ENCODE measurements around the gene SUMO4.

Gene SUMO4

DNA sequence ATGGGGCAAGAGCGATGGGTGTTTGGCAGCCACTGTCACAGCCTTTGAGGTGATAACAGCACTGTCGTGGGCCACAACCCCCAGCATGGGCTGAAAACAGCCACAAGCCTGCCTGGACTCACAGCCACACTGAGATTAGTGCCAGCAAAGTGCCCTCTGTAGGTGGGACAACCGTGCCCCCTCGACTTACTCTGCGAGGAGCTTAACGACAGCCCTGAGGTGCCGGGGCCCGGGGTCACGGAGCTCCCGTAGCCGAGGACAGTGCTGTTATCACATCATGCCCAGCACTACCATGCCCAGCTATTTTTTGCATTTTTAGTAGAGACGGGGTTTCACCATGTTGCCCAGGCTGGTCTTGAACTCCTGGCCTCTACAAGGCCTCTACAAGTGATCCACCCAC lies 36.6 kb downstream of the SUMO4 start:
- TF ChIP-seq, protein P1, sequence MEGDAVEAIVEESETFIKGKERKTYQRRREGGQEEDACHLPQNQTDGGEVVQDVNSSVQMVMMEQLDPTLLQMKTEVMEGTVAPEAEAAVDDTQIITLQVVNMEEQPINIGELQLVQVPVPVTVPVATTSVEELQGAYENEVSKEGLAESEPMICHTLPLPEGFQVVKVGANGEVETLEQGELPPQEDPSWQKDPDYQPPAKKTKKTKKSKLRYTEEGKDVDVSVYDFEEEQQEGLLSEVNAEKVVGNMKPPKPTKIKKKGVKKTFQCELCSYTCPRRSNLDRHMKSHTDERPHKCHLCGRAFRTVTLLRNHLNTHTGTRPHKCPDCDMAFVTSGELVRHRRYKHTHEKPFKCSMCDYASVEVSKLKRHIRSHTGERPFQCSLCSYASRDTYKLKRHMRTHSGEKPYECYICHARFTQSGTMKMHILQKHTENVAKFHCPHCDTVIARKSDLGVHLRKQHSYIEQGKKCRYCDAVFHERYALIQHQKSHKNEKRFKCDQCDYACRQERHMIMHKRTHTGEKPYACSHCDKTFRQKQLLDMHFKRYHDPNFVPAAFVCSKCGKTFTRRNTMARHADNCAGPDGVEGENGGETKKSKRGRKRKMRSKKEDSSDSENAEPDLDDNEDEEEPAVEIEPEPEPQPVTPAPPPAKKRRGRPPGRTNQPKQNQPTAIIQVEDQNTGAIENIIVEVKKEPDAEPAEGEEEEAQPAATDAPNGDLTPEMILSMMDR (IDR thresholded peaks at IDR 0.05; ENCODE audit: low read length, missing control alignments) = no peak
- no peak for DNase-seq (ENCODE audit: low read depth)
- no peak overlapping the region for H3K4me3 ChIP-seq (replicated peaks; ENCODE audit: low read depth, low read length)

DNA sequence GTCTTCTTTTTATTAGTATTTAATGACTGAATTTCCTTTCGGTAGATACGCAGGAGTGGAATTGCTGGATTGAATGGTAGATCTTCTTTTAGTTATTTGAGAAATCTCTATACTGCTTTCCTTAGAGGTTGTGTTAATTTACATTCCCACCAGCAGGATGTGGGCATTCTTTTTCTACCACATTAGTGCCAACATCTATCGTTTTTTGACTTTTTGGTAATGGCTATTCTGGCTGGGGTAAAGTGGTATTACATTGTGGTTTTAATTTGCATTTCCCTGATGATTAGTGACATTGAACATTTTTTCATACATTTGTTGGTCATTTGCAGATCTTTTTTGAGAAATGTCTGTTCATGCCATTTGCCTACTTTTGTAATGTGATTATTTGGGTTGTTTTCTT lies 37.1 kb downstream of the SUMO4 start:
- H3K4me3 ChIP-seq (replicated peaks; ENCODE audit: low read depth, low read length) = no peak overlapping the region
- no peak for DNase-seq (ENCODE audit: low read depth)
- TF ChIP-seq, protein P1 (IDR thresholded peaks at IDR 0.05; ENCODE audit: low read length, missing control alignments) = no peak

DNA sequence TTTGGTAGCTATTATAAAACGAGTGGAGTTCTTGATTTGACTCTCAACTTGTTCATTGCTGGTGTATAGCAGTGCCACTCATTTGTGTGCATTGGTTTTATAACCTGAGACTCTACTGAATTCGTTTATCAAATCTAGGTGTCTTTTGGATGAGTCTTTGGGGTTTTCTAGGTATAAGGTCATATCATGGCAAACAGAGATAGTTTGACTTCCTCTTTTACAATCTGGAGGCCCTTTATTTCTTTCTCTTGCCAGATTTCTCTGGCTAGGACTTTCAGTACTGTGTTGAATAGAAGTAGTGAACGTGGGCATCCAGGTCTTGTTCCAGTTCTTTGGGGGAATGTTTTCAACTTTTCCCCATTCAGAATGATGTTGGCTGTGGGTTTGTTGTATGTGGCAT lies 38.8 kb downstream of the SUMO4 start:
- no peak for DNase-seq (ENCODE audit: low read depth)
- TF ChIP-seq, protein P1 (IDR thresholded peaks at IDR 0.05; ENCODE audit: low read length, missing control alignments) = no peak
- no peak overlapping the region for H3K4me3 ChIP-seq (replicated peaks; ENCODE audit: low read depth, low read length)

DNA sequence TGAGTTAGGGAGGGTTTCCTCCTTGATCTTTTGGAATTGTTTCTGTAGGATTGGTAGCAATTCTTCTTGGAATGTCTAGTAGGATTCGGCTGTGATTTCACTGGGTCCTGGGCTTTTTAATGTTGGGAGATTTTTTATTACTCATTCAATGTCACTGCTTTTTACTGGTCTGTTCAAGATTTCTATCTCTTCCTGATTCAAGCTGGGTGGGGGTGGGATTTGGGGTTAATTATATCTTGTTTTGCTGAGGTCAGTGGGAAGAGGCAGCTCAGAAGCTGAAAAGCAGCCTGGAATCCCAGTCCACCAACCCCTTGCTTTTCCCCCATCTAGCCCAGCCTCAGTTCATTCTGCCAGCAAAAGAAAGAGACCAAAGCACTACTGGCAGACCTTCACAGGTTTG lies 39.6 kb downstream of the SUMO4 start:
- no peak for DNase-seq (ENCODE audit: low read depth)
- H3K4me3 ChIP-seq (replicated peaks; ENCODE audit: low read depth, low read length) = no peak overlapping the region
- TF ChIP-seq, protein P1 (IDR thresholded peaks at IDR 0.05; ENCODE audit: low read length, missing control alignments) = no peak

DNA sequence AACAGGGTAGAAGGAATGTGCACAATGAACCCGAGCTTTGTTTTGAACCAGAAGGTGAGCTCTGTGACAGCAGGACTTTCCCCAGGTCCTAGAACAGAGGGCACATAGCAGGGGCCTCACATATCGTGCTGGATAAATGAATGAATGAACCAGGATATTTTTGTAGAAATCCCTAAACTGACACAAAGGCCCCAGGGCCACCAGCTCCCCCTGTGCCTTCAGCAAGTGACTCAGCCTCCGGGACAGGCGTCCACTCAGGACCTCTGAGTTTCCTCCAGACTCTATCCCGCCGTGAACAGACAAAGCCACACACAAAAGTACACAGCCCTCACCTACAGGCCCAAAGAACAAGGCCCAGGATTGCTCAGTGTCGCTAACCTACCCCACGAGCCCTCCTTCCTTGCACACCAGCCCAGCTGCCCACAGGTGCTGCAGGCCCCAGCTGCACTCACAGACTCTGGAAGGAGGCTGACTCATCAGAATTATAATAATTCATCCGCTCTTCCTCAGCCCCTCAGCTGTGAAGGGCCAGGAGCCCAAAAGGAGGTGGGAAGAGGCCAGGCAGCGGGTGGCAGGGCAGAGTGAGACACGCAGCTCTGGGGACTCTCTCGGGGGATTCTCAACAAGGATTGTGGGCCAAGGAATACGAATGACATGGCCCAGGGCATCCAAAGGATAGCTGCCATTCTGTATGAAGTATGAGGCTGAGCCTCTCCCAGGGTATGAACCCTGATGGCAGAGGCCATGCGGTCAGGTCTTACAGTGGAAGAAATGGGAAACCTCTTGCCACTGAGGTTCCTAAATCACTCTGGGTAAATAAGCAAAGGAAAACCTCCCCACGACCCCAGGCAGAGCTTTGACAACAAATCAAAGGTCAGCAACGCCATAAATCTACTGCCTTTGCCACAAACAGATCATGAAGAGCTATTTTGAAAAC lies 40.9 kb downstream of the SUMO4 start:
- no peak overlapping the region for H3K4me3 ChIP-seq (replicated peaks; ENCODE audit: low read depth, low read length)
- no peak for DNase-seq (ENCODE audit: low read depth)
- TF ChIP-seq, protein P1 (IDR thresholded peaks at IDR 0.05; ENCODE audit: low read length, missing control alignments) = no peak

DNA sequence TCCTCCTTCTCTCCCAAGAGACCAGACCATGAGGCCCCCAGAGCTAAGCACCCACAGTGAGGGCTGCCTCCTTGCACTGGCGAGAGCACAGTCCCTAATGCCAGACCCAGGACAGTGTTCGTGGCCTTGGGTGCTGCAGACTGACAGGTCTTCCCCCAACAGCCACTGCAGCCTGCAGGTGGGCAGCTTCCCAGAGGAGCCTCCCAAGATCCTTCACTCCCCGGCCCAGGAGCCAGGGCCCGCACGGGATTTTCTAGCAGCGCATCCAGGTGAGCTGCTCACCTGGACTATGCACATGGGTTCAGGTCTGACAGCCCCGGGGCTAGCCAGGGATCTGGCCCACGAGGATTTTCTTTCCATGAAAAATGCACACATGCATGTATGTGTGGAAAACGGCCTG lies 41.7 kb downstream of the SUMO4 start:
- no peak for DNase-seq (ENCODE audit: low read depth)
- TF ChIP-seq, protein P1 (IDR thresholded peaks at IDR 0.05; ENCODE audit: low read length, missing control alignments) = no peak
- H3K4me3 ChIP-seq (replicated peaks; ENCODE audit: low read depth, low read length) = no peak overlapping the region
